ENCODE measurements around the gene MRPL42.

GRCh38 chr12:93441081-93441616, 26.2 kb upstream of the MRPL42 start:
- no peak for TF ChIP-seq CTCF (optimal IDR thresholded peaks at IDR 0.05 in 1 of 3, IDR thresholded peaks at IDR 0.05 in 1 of 3, conservative IDR thresholded peaks at IDR 0.05 in 1 of 3; ENCODE audit: extremely low read depth in 1 of 3, insufficient read depth in 2 of 3, low read length in 3 of 3)
- TF ChIP-seq EZH2 (IDR thresholded peaks at IDR 0.05; ENCODE audit: low read length), result no peak

Data from keratinocyte (primary cell).